GM18868 (cell line): ENCODE results near the gene SEC14L5.
"Not testable (repeated sequence)": the region's sequence is repeated elsewhere in the genome, so short reads cannot be mapped to it uniquely, and the experiment has no call there.

ENCODE experiments used
- ATAC-seq: cut with Tn5 transposase; IDR thresholded peaks from one replicate; pipeline ENCODE4 v1.9.1; 2021; ENCODE audit warnings: mild to moderate bottlenecking, moderate library complexity; ENCODE audit not compliant: unreplicated experiment

Gene SEC14L5

DNA sequence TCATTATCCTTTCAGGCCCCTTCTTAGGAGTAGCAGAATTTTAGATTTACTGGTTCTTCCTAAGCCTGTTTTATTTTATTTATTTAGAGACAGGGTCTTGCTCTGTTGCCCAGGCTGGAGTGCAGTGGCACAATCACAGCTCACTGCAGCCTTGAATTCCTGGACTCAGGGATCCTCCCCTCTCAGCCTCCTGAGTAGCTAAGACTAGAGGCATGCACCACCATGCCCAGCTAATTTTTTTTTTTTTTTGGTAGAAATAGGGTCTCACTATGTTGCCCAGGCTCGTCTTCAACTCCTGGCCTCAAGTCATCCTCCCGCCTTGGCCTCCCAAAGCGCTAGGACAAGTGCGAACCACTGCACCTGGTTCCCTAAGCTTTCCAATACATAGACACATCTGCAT, 28.5 kb upstream of the SEC14L5 start:
- not testable (repeated sequence) for ATAC-seq

DNA sequence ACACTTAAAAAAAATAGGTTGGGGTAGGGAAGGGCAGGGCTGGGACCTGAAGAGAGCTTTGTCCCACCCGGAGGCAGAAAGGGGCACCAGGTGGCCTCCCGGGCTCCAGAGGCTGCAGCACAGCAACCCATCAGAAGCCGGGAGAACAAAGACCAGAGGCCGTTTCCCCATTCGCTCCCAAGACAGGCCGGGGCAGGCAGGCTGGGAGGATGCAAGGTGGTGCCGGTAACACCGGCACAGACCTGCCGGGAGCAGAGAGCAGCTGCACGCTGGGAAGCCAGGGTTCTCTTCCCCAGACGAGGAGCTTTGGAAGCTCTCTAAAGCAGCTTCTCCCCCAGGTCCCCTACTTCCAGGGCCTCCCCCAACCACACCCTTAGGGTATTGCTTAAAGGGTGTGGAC, 26.7 kb upstream of the SEC14L5 start:
- no peak for ATAC-seq

DNA sequence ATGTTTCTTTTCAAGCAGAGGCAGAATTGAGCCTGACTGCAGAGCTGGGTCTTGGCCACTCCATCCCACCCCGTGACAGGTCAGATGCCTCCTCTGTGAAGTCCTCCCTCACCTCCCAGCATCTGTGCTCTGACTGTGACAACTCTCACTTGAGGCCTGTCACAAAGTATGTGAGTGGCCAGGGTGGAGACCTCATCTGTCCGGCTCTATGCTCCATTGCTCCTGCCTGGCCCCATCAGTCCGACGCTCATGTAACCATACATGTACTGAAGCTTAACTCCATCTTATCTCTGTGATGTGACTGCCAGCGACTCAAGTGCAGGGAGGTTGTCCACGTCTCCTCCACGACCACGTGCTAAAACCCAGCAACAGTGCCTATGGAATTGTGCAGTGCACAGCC, 24.7 kb upstream of the SEC14L5 start:
- ATAC-seq, result no peak

DNA sequence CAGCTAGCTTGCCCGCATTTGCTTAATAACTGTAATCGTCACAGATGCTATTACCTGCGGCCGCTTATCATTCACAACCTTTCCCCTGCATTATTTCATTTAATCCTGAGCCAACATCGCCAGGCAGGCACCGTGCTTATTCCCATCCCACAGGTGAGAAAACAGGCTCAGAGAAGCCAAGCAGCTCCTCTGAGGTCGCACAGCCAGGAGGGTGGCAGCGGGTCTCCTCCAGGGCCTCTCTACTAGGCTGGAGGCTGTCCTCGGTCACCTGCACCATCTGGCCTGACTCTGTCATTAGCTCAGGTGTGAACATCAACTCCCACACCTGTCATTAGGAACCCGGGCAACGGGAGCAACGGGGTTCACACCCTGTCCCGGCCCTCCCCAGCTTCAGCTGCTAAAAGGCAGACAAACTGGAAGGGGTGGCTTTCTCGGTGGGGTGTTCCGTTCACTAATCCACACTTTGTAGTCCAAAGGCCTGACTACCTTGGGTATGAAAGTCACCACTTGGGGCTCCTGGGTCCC, 24.2 kb upstream of the SEC14L5 start:
- no peak for ATAC-seq

DNA sequence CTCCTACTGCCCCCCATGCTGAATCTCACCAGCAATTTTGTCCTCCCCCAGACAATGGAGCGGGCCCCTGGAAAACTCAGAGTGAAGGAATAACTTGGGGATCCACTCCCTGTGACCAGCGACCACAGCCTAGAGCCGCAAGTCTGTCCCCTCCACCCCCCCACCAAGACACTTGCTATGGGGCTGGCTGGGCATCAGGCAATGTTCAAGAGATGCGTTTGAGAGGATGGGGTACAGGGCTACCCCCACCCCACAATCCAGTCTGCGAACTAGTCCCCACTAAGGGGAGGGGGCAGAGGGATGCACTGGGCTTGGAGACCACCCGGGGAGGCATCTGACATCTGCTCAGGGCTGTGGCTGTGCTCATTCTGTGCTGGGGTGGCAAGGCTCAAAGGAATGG, 23.5 kb upstream of the SEC14L5 start:
- no peak for ATAC-seq

DNA sequence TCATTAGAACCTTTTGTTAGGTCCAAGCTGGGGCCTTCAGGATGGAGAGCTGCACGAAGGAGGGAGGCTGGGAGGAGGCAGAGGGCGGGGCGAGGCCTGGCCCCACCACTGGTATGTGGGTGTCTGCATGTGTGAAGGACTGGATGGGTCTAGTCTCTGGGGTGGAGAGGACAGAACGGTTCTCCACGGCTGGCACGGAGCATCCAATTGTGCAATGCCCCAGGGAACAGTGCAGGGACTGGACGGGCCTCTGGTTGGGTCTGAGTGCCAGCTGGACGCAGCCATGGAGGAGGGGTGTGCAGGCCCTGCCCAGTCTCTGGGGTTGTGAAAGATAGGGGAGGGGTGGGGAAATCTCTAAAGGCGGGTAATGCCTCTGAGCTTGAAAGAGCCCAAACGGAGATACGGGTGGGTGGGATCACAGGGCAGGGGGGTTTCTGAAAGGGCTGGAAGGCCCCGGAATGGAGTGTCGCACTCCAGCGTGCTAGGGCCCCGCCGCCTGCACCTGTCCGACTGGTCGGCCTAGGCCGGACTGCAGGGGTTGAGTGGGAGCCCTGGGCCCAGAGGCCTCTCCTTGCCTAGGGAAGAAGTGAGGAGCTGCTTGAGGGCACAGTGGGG, 22.8 kb upstream of the SEC14L5 start:
- no peak for ATAC-seq

DNA sequence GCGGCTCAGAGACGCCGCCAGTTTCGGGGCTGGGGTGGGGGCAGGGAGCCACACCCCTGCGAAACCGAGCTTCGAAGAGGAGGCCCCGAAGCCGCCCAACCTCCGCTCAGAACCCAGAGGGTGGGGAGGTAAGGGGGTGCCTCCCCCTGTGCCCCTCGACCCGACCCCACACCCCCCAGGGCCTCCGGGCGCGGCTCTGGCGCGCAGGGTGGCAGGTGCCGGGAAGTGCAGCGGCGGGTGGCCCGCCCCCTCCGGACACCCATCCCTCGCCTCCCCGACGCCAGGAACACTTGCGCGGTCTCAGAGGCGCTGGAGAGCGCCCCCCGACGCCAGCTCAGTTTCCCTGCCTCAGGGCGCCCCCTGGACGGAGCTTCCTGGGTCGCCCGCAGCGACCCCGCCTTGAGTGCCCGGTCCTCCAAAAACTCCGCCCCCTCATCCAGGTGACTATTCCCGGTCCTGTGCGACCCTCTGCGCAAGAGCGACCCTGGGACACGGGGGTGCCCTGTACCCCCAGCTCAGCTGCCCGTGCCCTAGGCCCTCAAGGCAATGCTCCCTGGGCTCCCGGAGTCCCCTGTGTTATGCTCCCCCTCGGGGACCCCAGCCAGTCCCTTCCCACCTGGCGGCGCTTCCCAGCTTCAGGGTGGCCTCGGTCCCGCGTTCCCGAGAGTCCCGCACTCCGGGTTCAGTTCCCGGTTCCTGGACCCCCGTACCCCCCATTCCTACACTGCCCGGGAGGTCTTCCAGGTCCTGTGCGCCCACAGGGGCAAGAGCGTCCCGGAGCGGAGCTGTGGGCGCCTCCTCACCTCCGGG, 21.7 kb upstream of the SEC14L5 start:
- no peak for ATAC-seq

DNA sequence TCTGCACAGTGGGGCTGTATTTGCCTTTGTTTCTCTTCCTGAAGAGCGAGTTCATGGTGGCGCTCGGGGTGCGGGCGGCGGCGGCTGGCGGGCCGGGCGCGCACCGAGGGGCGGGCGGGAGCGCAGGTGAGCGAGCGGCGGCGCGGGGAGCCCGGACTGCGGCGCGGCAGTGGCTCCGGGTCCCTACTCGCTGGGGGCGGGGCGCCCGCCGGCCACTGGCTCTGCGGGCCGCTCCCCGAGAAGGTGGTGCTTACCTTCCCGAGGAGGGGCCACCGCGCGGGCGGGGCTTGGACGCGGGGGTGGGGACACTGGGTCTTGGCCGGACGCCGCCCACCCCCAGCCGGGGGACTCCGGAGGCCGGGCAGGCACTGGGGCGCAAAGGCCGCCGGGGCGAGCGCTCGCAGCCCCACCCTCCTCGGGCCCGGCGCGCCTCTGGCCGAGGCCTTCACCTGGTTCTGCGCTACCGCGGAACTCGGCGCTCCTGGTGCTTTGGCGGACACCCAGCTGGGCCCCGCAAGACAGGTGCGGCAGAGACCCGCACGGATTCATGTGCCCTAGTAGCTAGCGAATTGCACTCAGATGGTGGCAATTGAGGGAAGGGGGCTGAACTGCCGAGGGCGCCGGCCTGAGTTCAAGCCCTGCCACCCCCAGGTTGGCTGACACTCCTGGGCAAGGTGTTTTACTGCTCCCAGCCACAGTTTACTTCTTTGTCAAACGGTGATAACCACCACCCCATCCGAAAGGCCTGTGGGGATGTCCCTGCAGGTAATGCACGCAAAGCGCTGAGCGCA, 20.9 kb upstream of the SEC14L5 start, which contains the start of gene PPL:
TSS of gene PPL (minus strand) at position 158 of the 791 bp plus-strand sequence. CDS start at position 55, 103 bp downstream.
- ATAC-seq, result no peak

DNA sequence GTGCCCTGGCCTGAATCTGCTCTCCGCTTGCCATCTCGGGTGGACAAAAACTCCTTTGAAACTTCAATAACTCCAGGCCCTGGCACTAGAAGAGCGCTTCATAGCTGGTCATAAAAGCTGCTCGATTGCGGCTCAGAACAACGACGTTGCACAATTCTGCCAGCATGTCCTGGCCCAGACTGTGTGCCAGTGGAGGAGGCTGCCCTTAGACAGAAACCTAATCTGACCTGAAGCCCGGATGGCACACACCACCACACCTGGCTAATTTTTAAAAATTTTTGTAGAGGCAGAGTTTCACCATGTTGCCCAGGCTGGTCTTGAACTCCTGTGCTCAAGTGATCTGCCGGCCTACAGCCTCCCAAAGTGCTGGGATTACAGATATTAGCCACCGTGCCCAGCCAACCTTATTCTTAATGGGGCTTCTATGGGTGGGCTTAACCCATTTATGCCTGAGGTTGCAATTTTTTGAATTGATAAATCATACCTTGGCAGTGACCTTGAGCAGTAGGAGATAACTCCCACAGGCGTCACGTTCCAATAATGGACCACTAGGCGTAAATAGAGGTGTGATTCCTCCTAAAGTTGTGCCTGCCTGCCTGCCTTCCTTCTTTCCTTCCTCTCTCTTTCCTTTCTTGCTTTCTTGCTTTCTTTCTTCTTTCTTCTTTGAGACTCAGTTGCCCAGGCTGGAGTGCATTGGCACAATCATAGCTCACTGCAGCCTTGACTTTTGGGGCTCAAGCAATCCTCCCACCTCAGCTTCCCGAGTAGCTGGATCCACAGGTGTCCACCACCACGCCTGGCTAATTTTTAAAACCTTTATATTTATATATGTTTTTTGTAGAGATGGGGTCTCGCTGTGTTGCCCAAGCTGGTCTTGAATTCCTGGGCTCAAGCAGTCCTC, 20.1 kb upstream of the SEC14L5 start:
- ATAC-seq, result no peak

DNA sequence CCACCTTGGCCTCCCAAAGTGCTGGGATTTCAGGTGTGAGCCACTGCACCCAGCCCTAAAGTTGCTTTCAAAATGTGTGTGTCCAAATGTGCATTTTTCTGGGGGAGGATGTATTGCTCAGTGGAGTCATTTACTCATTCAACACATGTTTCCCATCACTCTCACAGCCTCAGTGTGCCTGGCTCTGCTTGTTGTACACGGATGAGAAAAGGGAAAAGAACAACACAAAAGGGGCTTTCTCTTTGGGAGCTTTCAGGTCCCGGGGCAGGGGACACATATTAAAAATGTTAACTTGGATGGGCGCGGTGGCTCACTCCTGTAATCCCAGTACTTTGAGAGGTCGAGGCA, 19.5 kb upstream of the SEC14L5 start:
- no peak for ATAC-seq

DNA sequence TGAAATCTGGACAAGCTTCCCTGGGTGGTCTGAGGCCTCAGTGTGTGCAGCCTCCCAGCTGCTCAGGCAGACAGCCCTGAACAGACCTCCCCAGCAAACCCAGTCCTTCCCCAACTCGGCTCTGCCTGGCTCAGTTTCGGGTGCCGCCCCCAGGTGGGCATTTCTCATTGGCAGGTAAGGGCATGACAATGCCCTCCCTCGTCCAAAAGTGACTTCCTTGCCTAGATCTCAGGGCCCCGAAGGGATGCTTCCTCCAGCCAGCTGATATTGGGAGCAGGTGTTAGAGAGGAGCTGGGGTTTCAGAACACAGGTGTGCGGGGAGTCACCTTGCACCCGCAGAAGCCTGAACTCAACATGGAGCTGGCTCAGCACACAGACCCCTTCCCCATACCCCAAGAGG, 17.4 kb upstream of the SEC14L5 start:
- no peak for ATAC-seq

DNA sequence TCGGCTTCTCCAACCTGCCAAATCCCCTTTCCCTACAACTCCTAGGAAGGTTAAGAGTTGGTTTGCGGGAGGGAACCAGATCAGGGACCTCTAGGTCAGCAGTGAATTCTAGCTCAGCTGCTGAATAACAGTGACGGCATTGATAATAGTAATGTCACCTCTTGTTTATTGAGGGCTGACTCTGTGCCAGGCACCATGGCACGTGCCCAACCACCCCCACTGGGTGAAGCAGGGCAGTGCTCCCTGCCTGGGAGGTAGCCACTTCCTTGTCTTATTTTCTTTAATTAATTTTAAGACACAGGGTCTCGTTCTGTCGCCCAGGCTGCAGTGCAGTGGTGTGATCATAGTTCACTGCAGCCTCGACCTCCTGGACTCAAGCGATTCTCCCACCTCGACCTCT, 15.6 kb upstream of the SEC14L5 start:
- ATAC-seq, result no peak

DNA sequence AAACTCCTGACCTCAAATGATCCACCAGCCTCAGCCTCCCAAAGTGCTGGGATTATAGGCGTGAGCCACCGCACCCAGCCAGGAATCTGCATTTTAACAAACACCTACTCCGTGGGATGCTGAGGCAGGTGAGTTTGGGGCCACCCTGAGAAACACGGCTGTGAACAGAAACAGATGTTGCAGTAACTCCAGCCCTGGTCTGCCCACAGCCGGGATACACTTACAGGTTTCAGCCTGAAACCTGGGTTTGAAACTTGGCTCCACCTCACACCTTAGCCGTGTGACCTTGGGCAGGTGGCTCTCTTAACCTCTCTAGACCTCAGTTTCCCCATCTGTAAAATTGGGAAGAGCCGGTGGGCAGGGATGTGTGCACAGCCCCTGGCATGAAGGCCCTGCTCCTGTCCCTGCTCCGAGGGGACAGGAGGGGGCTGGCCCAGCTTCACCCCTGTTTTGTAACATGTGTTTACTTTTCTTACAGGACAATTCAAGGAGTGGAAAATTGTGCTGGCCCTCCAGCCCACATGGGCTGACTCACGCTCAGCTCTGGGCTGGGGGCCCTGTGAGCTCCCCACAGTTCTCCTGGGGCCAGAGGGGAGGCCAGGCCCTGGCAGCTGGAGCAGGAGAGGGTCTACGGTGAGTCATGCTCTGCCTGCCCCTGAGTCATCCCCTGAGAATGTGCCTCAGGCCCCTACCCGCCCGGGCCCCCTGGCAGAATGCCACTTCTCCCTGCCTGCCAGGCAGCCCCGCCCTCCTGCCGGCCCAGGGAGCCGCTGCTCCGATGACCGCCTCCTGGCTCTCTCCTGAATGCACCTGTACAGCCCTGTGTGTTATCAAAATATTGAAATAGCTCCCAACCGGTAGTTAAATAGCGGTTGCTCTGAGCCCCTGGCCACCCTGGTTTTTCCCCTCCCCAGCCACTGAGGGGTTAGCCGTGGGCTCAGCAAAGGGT, 13.5 kb upstream of the SEC14L5 start:
- ATAC-seq, result no peak

DNA sequence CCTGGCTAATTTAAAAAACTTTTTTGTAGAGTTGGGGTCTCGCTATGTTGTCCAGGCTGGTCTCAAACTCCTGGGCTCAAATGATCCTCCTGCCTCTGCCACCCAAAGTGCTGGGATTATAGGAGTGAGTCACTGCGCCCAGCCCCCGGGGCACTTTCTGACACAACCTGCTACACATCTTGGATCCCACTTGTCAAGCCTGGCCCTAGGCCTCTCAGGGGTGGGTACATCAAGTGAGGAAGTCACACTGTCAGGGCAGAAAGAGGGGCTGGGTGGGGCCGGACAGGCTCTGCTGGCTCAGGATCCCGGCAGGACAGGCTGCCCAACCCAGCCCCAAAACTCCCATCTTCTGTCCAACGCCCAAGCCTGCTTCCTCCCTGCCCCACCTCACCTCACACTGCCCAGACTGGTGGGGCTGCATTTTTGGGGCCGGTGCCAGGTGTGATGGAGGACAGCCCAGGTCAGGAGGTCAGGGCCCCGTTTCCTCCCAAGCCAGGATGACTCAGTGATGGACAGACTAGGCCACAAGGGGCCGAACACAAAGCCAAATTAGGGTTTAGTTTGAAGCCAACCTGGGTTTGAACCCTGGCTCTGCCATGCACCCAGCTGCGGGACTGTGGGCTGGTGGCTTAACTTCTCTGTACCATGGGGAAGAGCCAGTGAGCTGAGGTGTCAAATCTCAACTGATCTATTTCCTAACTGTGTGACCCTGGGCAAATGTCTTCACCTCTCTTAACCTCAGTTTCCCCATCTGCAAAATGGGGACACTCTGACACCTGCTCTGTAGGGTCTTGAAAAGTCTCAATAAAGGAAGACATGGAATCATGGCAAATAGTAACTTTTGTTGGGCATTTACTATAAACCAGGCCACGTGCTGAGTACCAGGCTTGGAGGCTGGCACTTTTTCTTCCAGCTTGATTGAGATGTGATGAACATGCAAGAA, 12.3 kb upstream of the SEC14L5 start:
- no peak for ATAC-seq

DNA sequence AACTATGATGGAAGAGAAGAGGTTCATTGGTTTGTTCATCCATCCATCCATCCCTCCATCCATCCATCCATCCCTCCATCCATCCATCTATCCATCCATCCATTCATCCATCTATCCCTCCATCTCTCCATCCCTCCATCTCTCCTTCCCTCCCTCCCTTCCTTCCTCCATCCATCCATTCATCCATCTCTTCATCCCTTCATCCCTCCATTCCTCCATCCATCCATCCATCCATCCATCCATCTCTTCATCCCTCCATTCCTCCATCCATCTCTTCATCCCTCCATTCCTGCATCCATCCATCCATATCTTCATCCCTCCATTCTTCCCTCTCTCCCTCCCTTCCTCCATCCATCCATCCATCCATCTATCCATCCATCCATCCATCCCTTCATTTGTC, 11.2 kb upstream of the SEC14L5 start:
- ATAC-seq, result no peak

DNA sequence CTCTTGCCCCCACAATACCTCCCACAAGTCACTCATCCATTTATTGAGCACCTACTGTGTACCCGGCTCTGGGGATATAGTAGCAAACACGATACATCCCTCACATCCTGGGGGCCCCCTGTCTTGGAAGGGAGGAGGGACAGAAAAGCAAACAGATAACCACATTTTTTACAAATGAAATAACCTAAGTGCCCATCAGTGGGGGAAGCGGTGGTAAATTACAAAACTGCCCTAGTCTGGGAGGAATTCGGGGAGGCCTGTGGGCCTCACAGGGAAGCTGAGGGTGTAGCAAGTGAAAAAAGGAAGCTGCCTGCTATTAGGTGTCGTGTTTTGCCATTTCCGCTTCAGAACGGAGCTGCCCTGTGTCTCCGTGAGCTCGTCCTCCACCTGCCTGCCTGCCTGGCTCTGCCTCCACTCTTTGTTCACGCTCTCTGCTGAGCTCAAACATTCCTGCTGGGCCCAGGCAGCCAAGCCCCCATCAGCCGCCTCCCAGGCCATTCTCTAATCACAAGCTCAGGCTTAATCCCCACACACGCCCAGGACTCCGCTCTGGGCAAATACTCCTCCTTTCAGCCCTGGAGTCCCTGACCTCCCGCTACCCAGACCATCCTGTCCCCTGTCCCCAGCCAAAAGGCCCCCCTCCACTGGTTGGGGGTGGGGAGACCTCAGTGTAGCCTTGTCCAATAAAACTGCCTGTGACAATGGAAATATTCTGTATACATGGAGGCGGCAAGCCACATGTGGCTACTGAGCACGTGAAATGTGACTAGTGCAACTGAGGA, 10.2 kb upstream of the SEC14L5 start:
- ATAC-seq, result no peak

DNA sequence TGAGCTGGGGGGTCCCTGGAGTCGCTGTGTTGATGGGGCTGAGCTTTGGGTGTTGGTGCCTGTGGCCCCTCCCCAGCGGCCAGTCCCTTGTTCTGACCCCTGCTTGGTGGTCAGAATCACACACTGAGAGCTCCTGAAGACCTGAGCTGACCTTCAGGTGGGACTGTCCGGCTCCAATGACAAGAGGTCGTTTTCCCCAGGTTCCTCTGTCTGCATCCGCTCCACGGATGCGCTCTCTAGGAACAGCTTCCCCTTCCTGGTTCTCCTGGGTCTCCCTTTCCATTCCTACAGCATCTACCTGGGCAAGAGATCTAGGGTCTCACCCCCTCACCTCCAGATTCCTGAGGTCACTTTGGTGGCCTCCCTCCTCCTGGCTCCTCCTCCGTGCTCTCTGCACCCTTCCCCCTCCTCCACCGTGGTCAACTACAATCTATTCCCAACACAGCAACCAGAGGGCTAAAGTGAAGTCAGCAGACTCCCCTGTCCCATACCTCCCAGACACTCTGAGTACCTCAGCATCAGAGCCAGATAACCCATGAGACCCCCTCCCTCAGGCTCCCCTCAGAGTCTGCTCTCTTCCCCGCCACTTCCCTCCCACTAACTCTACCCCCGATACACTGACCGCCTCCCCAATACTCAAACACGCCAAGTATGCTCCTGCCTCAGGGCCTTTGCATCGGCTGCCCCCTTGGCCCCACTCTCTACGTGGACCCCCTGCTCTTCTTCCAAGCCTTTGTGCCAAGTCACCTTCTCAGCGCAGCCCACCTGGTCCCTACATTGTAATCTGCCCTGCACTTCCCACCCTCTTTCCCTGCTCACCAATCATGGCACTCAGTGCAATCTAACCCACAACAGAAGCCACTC, 9.0 kb upstream of the SEC14L5 start:
- ATAC-seq, result no peak
